ENCODE data around the gene PRPF40A. TPM values are rescaled to one million over a fixed set of nuclear protein-coding genes. Genes with fewer than 3 reads are reported as not detected.
"Not testable (repeated sequence)": the region's sequence is repeated elsewhere in the genome, so short reads cannot be mapped to it uniquely, and the experiment has no call there.

Gene PRPF40A
- 100 to 1,000 TPM in 1 of 4 donors, 10 to 100 TPM in 3; 66.4 to 109 (median 82.8) TPM for total RNA-seq

GRCh38 chr2:152717228-152718075 lies at the start of gene PRPF40A:
Gene PRPF40A, minus strand, starts transcription at chr2:152717461. Its CDS starts 22 bp downstream, at chr2:152717439.
- Histone ChIP-seq H3K9me3 (no peaks in the 10 kb centered on the region), H3K36me3 (peaks cover under 1% of the 10 kb centered on the region), H3K4me1 (peaks cover 54% of the 10 kb centered on the region), H3K4me3 (peak within 1 kb of the TSS; percentile 72), H3K27ac (peak within 1 kb of the TSS; percentile 98), H3K27me3 (no peaks in the 10 kb centered on the region)
- WGBS = under 1% methylated on average over 39 of the region's 71 CpGs
- peak; percentile 39 to 69 for TF ChIP-seq POLR2A (IDR thresholded peaks at IDR 0.05)
- no peak for TF ChIP-seq EP300 (IDR thresholded peaks at IDR 0.05)
- peak; percentile 74 to 91 (median 86) for TF ChIP-seq POLR2AphosphoS5 (IDR thresholded peaks at IDR 0.05)
- DNase-seq (ENCODE audit: low spot score in 2 of 2) = peak; percentile 99

GRCh38 chr2:152766928-152767327 lies 49.7 kb upstream of the PRPF40A start:
- 60% methylated on average over 1 of the region's 1 CpG for WGBS
- Histone ChIP-seq H3K9me3 (no peaks in the 10 kb centered on the region), H3K4me3 (no peak overlapping the region), H3K36me3 (peaks cover 10% of the 10 kb centered on the region), H3K27ac (no peak overlapping the region), H3K4me1 (no peaks in the 10 kb centered on the region), H3K27me3 (no peaks in the 10 kb centered on the region)
- DNase-seq (ENCODE audit: low spot score in 2 of 2) = no peak
- TF ChIP-seq POLR2A (IDR thresholded peaks at IDR 0.05) (no peak), POLR2AphosphoS5 (IDR thresholded peaks at IDR 0.05) (no peak), CTCF (IDR thresholded peaks at IDR 0.05) (no peak), EP300 (IDR thresholded peaks at IDR 0.05) (no peak)

GRCh38 chr2:152763651-152764050 lies 46.4 kb upstream of the PRPF40A start:
- no peak overlapping the region for H3K27ac ChIP-seq
- no peaks in the 10 kb centered on the region for H3K4me1 ChIP-seq
- H3K36me3 ChIP-seq = peaks cover 21% of the 10 kb centered on the region
- no peak overlapping the region for H3K4me3 ChIP-seq
- DNase-seq (ENCODE audit: low spot score in 2 of 2) = no peak
- 100% methylated on average over 1 of the region's 1 CpG for WGBS
- H3K27me3 ChIP-seq = no peaks in the 10 kb centered on the region
- H3K9me3 ChIP-seq = no peaks in the 10 kb centered on the region
- TF ChIP-seq EP300 (IDR thresholded peaks at IDR 0.05) = no peak
- no peak for TF ChIP-seq CTCF (IDR thresholded peaks at IDR 0.05)
- no peak for TF ChIP-seq POLR2A (IDR thresholded peaks at IDR 0.05)
- TF ChIP-seq POLR2AphosphoS5 (IDR thresholded peaks at IDR 0.05) = no peak

- peaks cover 21% of the 10 kb centered on the region for H3K36me3 ChIP-seq
- H3K4me1 ChIP-seq; H3K9me3 ChIP-seq; H3K4me3 ChIP-seq; DNase-seq (ENCODE audit: low spot score in 2 of 2); H3K27me3 ChIP-seq; H3K27ac ChIP-seq: not testable (repeated sequence)
- 94% methylated on average over 4 of the region's 4 CpGs for WGBS
Measured at GRCh38 chr2:152763208-152763607, 45.9 kb upstream of the PRPF40A start.

- Histone ChIP-seq H3K27ac (no peak overlapping the region), H3K4me1 (no peaks in the 10 kb centered on the region), H3K9me3 (no peaks in the 10 kb centered on the region), H3K36me3 (peaks cover 25% of the 10 kb centered on the region), H3K4me3 (no peak overlapping the region), H3K27me3 (no peaks in the 10 kb centered on the region)
- TF ChIP-seq CTCF (IDR thresholded peaks at IDR 0.05) (no peak), POLR2AphosphoS5 (IDR thresholded peaks at IDR 0.05) (no peak), POLR2A (IDR thresholded peaks at IDR 0.05) (no peak), EP300 (IDR thresholded peaks at IDR 0.05) (no peak)
- WGBS = 88% methylated on average over 5 of the region's 5 CpGs
- no peak for DNase-seq (ENCODE audit: low spot score in 2 of 2)
Measured at GRCh38 chr2:152762202-152762601, 44.9 kb upstream of the PRPF40A start.

- Histone ChIP-seq H3K4me3 (no peak overlapping the region), H3K9me3 (no peaks in the 10 kb centered on the region), H3K36me3 (peaks cover 33% of the 10 kb centered on the region), H3K27ac (no peak overlapping the region), H3K27me3 (no peaks in the 10 kb centered on the region), H3K4me1 (no peaks in the 10 kb centered on the region)
- DNase-seq (ENCODE audit: low spot score in 2 of 2) = no peak
- no peak for TF ChIP-seq POLR2A (IDR thresholded peaks at IDR 0.05)
- no peak for TF ChIP-seq EP300 (IDR thresholded peaks at IDR 0.05)
- TF ChIP-seq POLR2AphosphoS5 (IDR thresholded peaks at IDR 0.05) = no peak
- no peak for TF ChIP-seq CTCF (IDR thresholded peaks at IDR 0.05)
- WGBS = 86% methylated on average over 4 of the region's 4 CpGs
Measured at GRCh38 chr2:152761214-152761613, 44.0 kb upstream of the PRPF40A start.
